Islet of Langerhans (tissue), 1 donor: ENCODE results near the gene CMIP.
"Not testable (repeated sequence)": the region's sequence is repeated elsewhere in the genome, so short reads cannot be mapped to it uniquely, and the experiment has no call there.

Experiments used
- FAIRE-seq: peaks from one replicate; lab custom pipeline; 2011; peaks lifted over from hg19 to GRCh38; lab: Jason Lieb, UNC

The CMIP gene

GRCh38 chr16:81517629-81518438 lies 73.2 kb downstream of the CMIP start:
- FAIRE-seq, result no peak

GRCh38 chr16:81518439-81518757 lies 73.8 kb downstream of the CMIP start:
- FAIRE-seq, result no peak

- FAIRE-seq, result no peak
These were observed 74.9 kb downstream of the CMIP start for GRCh38 chr16:81519301-81520150.

GRCh38 chr16:81520151-81520470 lies 75.5 kb downstream of the CMIP start:
- no peak for FAIRE-seq

- no peak for FAIRE-seq
These were observed 76.0 kb downstream of the CMIP start for GRCh38 chr16:81520560-81521135.

GRCh38 chr16:81521141-81521626 lies 76.6 kb downstream of the CMIP start:
- no peak for FAIRE-seq

GRCh38 chr16:81522108-81522701 lies 77.6 kb downstream of the CMIP start:
- FAIRE-seq, result no peak

- FAIRE-seq, result not testable (repeated sequence)
These were observed 78.2 kb downstream of the CMIP start for GRCh38 chr16:81522851-81523250.

GRCh38 chr16:81523387-81524115 lies 78.9 kb downstream of the CMIP start:
- no peak for FAIRE-seq

- no peak for FAIRE-seq
These were observed 79.8 kb downstream of the CMIP start for GRCh38 chr16:81524382-81524781.

- FAIRE-seq, result not testable (repeated sequence)
These were observed 80.3 kb downstream of the CMIP start for GRCh38 chr16:81524885-81525284.

- no peak for FAIRE-seq
These were observed 81.6 kb downstream of the CMIP start for GRCh38 chr16:81526199-81526598.

- no peak for FAIRE-seq
These were observed 82.3 kb downstream of the CMIP start for GRCh38 chr16:81526935-81527334.

GRCh38 chr16:81527477-81528178 lies 83.0 kb downstream of the CMIP start:
- FAIRE-seq, result no peak

- no peak for FAIRE-seq
These were observed 83.6 kb downstream of the CMIP start for GRCh38 chr16:81528256-81528655.

GRCh38 chr16:81530296-81530721 lies 85.7 kb downstream of the CMIP start:
- no peak for FAIRE-seq

- no peak for FAIRE-seq
These were observed 86.2 kb downstream of the CMIP start for GRCh38 chr16:81530814-81531213.

- FAIRE-seq, result no peak
These were observed 86.8 kb downstream of the CMIP start for GRCh38 chr16:81531419-81531821.

GRCh38 chr16:81532491-81533174 lies 88.0 kb downstream of the CMIP start:
- FAIRE-seq, result no peak

GRCh38 chr16:81533175-81533507 lies 88.5 kb downstream of the CMIP start:
- FAIRE-seq, result no peak
